HepG2 (cell line): Measurements from ENCODE around the gene CCT6A. TPM values are rescaled to one million over a fixed set of nuclear protein-coding genes. Genes with fewer than 3 reads are reported as not detected.

ENCODE experiments used
- ATAC-seq: fragments of 200-7000 bp; cut with Tn5 transposase; 3 replicates; pipeline ENCODE4 v1.9.1; 2020; ENCODE audit warnings: mild to moderate bottlenecking, moderate library complexity
- BruUV-seq: library from RNA; stranded (reverse); fragments of 400-500 nt; replicated peaks from 2 replicates; lab custom pipeline; 2021; lab: Mats Ljungman, UMichigan
- CTCF ChIA-PET: fragments of 300-600 bp; formaldehyde crosslinking; extraction: SDS; loops from one replicate; lab custom pipeline; 2021; ENCODE audit warnings: low total read pairs, inconsistent platforms, low intra/inter-chr PET ratio; lab: Yijun Ruan, JAX
- POLR2A ChIA-PET: fragments of 350-600 bp; sonication (Branson Sonifier 250); formaldehyde crosslinking; loops from one replicate; lab custom pipeline; 2020; ENCODE audit warnings: antibody characterized with exemption, inconsistent platforms; lab: Yijun Ruan, JAX
- DNase-seq: peaks from one replicate; pipeline ENCODE4 v3.0.0-alpha.2; 2015; ENCODE audit warnings: low spot score
- FAIRE-seq: peaks from 3 replicates; lab custom pipeline; 2011; peaks lifted over from hg19 to GRCh38; lab: Jason Lieb, UNC
- H2AFZ ChIP-seq: one replicate; pipeline ENCODE4 v1.6.1; 2011; ENCODE audit warnings: low read length, inconsistent platforms
- H3K27ac ChIP-seq: fragments of 300-600 bp; 3 replicates; pipeline ENCODE4 v1.8.0; 2011; ENCODE audit warnings: mixed run types, mild to moderate bottlenecking, mixed read lengths, low read length, inconsistent platforms; ENCODE audit not compliant: insufficient read depth; ENCODE audit errors: extremely low read length
- H3K27me3 ChIP-seq, 2 experiments: fragments of 200-600 bp in 1 of 2; 2 replicates in 1 of 2; 3 replicates in 1 of 2; pipeline versions ENCODE4 v1.6.0 to v1.8.0; 2011; ENCODE audit warnings: low read length in 2 of 2, mild to moderate bottlenecking in 2 of 2, moderate library complexity in 2 of 2, inconsistent platforms in 1 of 2; ENCODE audit not compliant: insufficient read depth in 2 of 2, control insufficient read depth in 1 of 2
- H3K36me3 ChIP-seq, 2 experiments: fragments of 200-600 bp in 1 of 2; replicated peaks in 1 of 2; 2 replicates in 1 of 2; 3 replicates in 1 of 2; pipeline versions ENCODE4 v1.5.1 to v1.8.0; 2011; ENCODE audit warnings: low read length in 2 of 2, inconsistent platforms in 1 of 2; ENCODE audit not compliant: insufficient read depth in 2 of 2, control insufficient read depth in 1 of 2
- H3K4me1 ChIP-seq: 2 replicates; pipeline ENCODE4 v1.5.1; 2012; ENCODE audit warnings: low read length, inconsistent platforms; ENCODE audit not compliant: insufficient read depth
- H3K4me2 ChIP-seq: 2 replicates; pipeline ENCODE4 v1.6.0; 2011; ENCODE audit warnings: low read depth, low read length, inconsistent platforms
- H3K4me3 ChIP-seq, 3 experiments: fragments of 200-600 bp in 1 of 3; sonication (generic), shearing (Covaris generic) in 1 of 3; replicated peaks in 1 of 3; 2 replicates each; pipeline ENCODE4 v1.5.1; 2011 to 2016; ENCODE audit warnings: low read length in 3 of 3, inconsistent platforms in 2 of 3, low read depth in 2 of 3, mild to moderate bottlenecking in 2 of 3, control low read depth in 1 of 3, mixed read lengths in 1 of 3; ENCODE audit not compliant: insufficient read depth in 1 of 3
- H3K79me2 ChIP-seq: one replicate; pipeline ENCODE4 v1.6.1; 2011; ENCODE audit warnings: low read length, inconsistent platforms; ENCODE audit not compliant: insufficient read depth
- H3K9ac ChIP-seq: 2 replicates; pipeline ENCODE4 v1.6.0; 2011; ENCODE audit warnings: mild to moderate bottlenecking, low read depth, low read length, inconsistent platforms; ENCODE audit not compliant: insufficient read depth
- H3K9me3 ChIP-seq: 2 replicates; pipeline ENCODE4 v1.5.1; 2012; ENCODE audit warnings: mild to moderate bottlenecking, low read length
- H4K20me1 ChIP-seq: 2 replicates; pipeline ENCODE4 v1.6.0; 2011; ENCODE audit warnings: inconsistent platforms, mild to moderate bottlenecking, low read length, moderate library complexity; ENCODE audit not compliant: insufficient read depth
- AGO2 ChIP-seq: fragments of 200-400 bp; formaldehyde crosslinking; optimal IDR thresholded peaks from 2 replicates; pipeline ENCODE3; 2017; ENCODE audit warnings: mild to moderate bottlenecking, low read depth, low read length, moderate library complexity
- AKAP8 ChIP-seq: sonication (generic); formaldehyde crosslinking; IDR thresholded peaks from 2 replicates; pipeline ENCODE4 v1.5.1; 2020; ENCODE audit warnings: mild to moderate bottlenecking, missing genetic modification reagents
- FOXO1 ChIP-seq: sonication (generic); formaldehyde crosslinking; IDR thresholded peaks from 2 replicates; pipeline ENCODE4 v1.4.0; 2020; ENCODE audit warnings: missing genetic modification reagents
- GLI4 ChIP-seq: sonication (generic); formaldehyde crosslinking; IDR thresholded peaks from 2 replicates; pipeline ENCODE4 v1.5.1; 2020; ENCODE audit warnings: missing genetic modification reagents, mild to moderate bottlenecking, moderate library complexity, borderline replicate concordance
- ZMYM2 ChIP-seq: sonication (generic); formaldehyde crosslinking; IDR thresholded peaks from 2 replicates; pipeline ENCODE4 v1.8.0; 2022; ENCODE audit warnings: mild to moderate bottlenecking, missing genetic modification reagents
- ZNF841 ChIP-seq: sonication (generic); formaldehyde crosslinking; IDR thresholded peaks from 2 replicates; pipeline ENCODE4 v1.8.1; 2023; ENCODE audit warnings: missing genetic modification reagents, borderline replicate concordance
- WGBS: methylation state at CpG from one replicate; pipeline ENCODE4 v1.1.6; 2017; ENCODE audit warnings: low lambda C conversion rate; 5-methylcytosine and 5-hydroxymethylcytosine counted together
- in situ Hi-C: cut with HindIII; loops from 2 replicates; pipeline ENCODE4 v1.10.0; 2017; ENCODE audit warnings: low pct_unique_long_range_greater_than_20kb; ENCODE audit not compliant: extremely low pct_ligation_motif_present
- intact Hi-C: fragments of 100-400 bp; cut with micrococcal nuclease; formaldehyde crosslinking; loops from one replicate; pipeline ENCODE4 v1.10.0; 2022; ENCODE audit not compliant: unreplicated experiment
- polyA plus RNA-seq, 8 experiments: library from polyadenylated mRNA; depleted of rRNA in 3 of 8; stranded (reverse) in 7 of 8; unstranded in 1 of 8; fragments of >200 nt; fragmentation: Illumina TruSeq in 4 of 8; extraction: Trizol in 4 of 8; gene quantifications; 2 replicates each; pipeline versions ENCODE4 v1.2.1 to v1.2.3, GENCODE V29; 2011 to 2016; ENCODE audit warnings: low read depth in 4 of 8, missing spikeins in 1 of 8, mixed read lengths in 1 of 8; ENCODE audit not compliant: insufficient read depth in 1 of 8
- total RNA-seq, 5 experiments: library from RNA; depleted of rRNA; stranded (reverse); fragments of >200 nt; fragmentation: Illumina TruSeq; extraction: Trizol; gene quantifications; 2 replicates each; pipeline ENCODE4 v1.2.3, GENCODE V29; 2016; ENCODE audit warnings: low read depth in 1 of 5

Gene CCT6A
- total and polyA plus RNA-seq, 2 of the 13 experiments (the other 11 are each of a cell fraction or from before 2014, with no cell fraction given) = 219 to 292 TPM

GRCh38 chr7:56081626-56082340 is 30.2 kb downstream of the CCT6A start:
- FAIRE-seq = no peak
- POLR2A ChIA-PET = no interaction called here

DNA sequence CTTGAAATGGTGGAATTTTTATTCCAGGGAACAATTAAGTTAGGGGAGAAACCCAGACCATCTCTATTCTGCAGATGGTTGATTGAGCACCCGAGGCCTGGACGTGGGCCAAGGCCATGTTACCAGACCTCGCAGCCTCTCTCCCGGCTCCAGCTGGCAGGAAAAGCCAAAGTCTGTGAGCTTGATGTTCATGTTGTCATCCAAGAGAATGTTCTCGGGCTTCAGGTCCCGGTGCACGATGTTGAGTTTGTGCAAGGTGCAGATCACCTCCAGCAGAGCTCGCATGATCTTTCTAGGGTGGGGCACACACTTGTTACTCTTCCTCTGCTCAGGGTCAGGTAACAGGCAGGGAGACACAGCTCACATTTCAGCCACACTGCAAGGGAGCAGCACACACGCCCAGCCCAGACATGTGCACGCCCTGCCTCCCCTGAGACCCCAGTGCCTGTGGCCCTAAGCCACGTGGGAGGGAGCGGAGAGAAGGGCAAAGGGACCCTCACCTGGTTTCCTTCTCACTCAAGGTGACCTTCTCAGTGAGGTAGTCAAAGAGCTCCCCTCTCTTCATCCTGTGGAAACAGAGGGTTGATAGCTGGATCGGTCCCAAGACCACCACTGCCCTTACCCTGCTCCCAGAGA is 31.7 kb downstream of the CCT6A start:
- TF ChIP-seq GLI4 (CRISPR knock-in tag) = no peak
- no peak for TF ChIP-seq FOXO1 (CRISPR knock-in tag)
- TF ChIP-seq ZNF841 (CRISPR knock-in tag) = no peak
- TF ChIP-seq AKAP8 (CRISPR knock-in tag) = 0 out of 2 replicates have a peak, but pooled peaks have one; percentile 32
- TF ChIP-seq, all 625 proteins: peak for 1
- Histone ChIP-seq H3K36me3 (peaks cover 0 to 1% of the 10 kb centered on the region in 2 experiments; a peak in 1 of 5 replicates), H3K9ac (no peak overlapping the region), H3K9me3 (no peaks in the 10 kb centered on the region), H3K4me2 (no peak overlapping the region), H3K79me2 (no peaks in the 10 kb centered on the region), H2AFZ (no peak overlapping the region), H3K4me1 (peaks cover 20% of the 10 kb centered on the region), H3K27me3 (no peaks in the 10 kb centered on the region), H3K27ac (no peak overlapping the region), H3K4me3 (no peak overlapping the region), H4K20me1 (no peaks in the 10 kb centered on the region)
- POLR2A ChIA-PET = no interaction called here
- intact Hi-C loops (no loop called here), in situ Hi-C loops (loop anchor here (25.0 kb wide), 1 partner anchor 321 kb away; no protein-coding TSS in a partner anchor)
- DNase-seq (no peak), ATAC-seq (no peak), FAIRE-seq (no peak)
- CTCF ChIA-PET = no interaction called here
- BruUV-seq = no TSS peak
- WGBS = 73% methylated on average over 6 of the region's 13 CpGs

More at GRCh38 chr7:56081626-56082340, 30.2 kb downstream of the CCT6A start:
- Histone ChIP-seq H3K4me2 (no peak overlapping the region), H4K20me1 (no peaks in the 10 kb centered on the region), H3K9ac (no peak overlapping the region), H3K36me3 (peaks cover 0 to 1% of the 10 kb centered on the region in 2 experiments; a peak in 1 of 5 replicates), H3K4me3 (no peak overlapping the region), H3K27me3 (no peaks in the 10 kb centered on the region), H3K79me2 (no peaks in the 10 kb centered on the region), H3K4me1 (peaks cover 20% of the 10 kb centered on the region), H2AFZ (no peak overlapping the region), H3K9me3 (no peaks in the 10 kb centered on the region), H3K27ac (no peak overlapping the region)
- WGBS = 96% methylated on average over 12 of the region's 29 CpGs
- no TSS peak for BruUV-seq
- TF ChIP-seq ZMYM2 = no peak
- peak; percentile 6 for TF ChIP-seq AGO2
- ATAC-seq (no peak), DNase-seq (no peak)
- in situ Hi-C loops (loop anchor here (25.0 kb wide), 1 partner anchor 319 kb away; no protein-coding TSS in a partner anchor), intact Hi-C loops (no loop called here)
- CTCF ChIA-PET = no interaction called here
